Right atrium auricular region (tissue), 2 donors: ENCODE measurements around the gene C5orf15. TPM values are rescaled to one million over a fixed set of nuclear protein-coding genes. Genes with fewer than 3 reads are reported as not detected.
A peak's percentile ranks its signal among the peaks of the same experiment; 100 is the strongest.

ENCODE experiments used
- DNase-seq: peaks from one replicate; pipeline ENCODE4 v3.0.0-alpha.2; 2019; ENCODE audit warnings: low spot score
- H3K27ac ChIP-seq, 2 donors: fragments of 200-600 bp; sonication (generic); 1 replicate in 1 of 2; 2 replicates in 1 of 2; pipeline ENCODE4 v1.5.1; 2016 to 2019
- H3K27me3 ChIP-seq, 2 donors: fragments of 200-600 bp; sonication (generic); one replicate each; pipeline versions ENCODE4 v1.5.1 to v1.6.0; 2017 to 2019
- H3K36me3 ChIP-seq: fragments of 200-600 bp; sonication (generic); one replicate; pipeline ENCODE4 v1.5.1; 2016
- H3K4me1 ChIP-seq, 2 donors: fragments of 200-600 bp; sonication (generic); one replicate each; pipeline versions ENCODE4 v1.5.1 to v1.6.0; 2017 to 2019
- H3K4me3 ChIP-seq, 2 donors: fragments of 200-600 bp; sonication (generic); 1 replicate in 1 of 2; 2 replicates in 1 of 2; pipeline ENCODE4 v1.5.1; 2017 to 2019; ENCODE audit warnings: mild to moderate bottlenecking in 1 of 2, moderate library complexity in 1 of 2
- H3K9me3 ChIP-seq, 2 donors: fragments of 200-600 bp; sonication (generic); one replicate each; pipeline ENCODE4 v1.5.1; 2019
- CTCF ChIP-seq, 2 donors: fragments of 200-600 bp; sonication (generic); IDR thresholded peaks; one replicate each; pipeline ENCODE4 v1.5.1; 2019; ENCODE audit warnings: antibody characterized with exemption in 2 of 2
- total RNA-seq, 2 donors: library from RNA; depleted of rRNA; stranded (reverse); fragments of >200 nt; gene quantifications; one replicate each; pipeline ENCODE4 v1.1.0, GENCODE V29; 2016

Gene C5orf15
- total RNA-seq, 2 donors from 2014 or later: 32.6 to 59.8 TPM

GRCh38 chr5:133992429-133993155 lies 24.2 kb upstream of the C5orf15 start:
- H3K27me3 ChIP-seq: no peaks in the 10 kb centered on the region
- no peak overlapping the region for H3K4me3 ChIP-seq
- H3K36me3 ChIP-seq: peaks cover 44% of the 10 kb centered on the region
- TF ChIP-seq CTCF (IDR thresholded peaks at IDR 0.05): no peak
- peaks cover 0 to 56% of the 10 kb centered on the region in 2 donors for H3K4me1 ChIP-seq
- peak overlapping the region; percentile 84 to 89 for H3K27ac ChIP-seq
- no peaks in the 10 kb centered on the region for H3K9me3 ChIP-seq
- DNase-seq: no peak

GRCh38 chr5:133991171-133991910 lies 22.9 kb upstream of the C5orf15 start:
- Histone ChIP-seq H3K36me3 (peaks cover 57% of the 10 kb centered on the region), H3K4me3 (no peak overlapping the region), H3K27me3 (no peaks in the 10 kb centered on the region), H3K27ac (peak overlapping the region; percentile 84 to 89), H3K9me3 (no peaks in the 10 kb centered on the region), H3K4me1 (peaks cover 0 to 48% of the 10 kb centered on the region in 2 donors)
- DNase-seq: no peak
- no peak for TF ChIP-seq CTCF (IDR thresholded peaks at IDR 0.05)

GRCh38 chr5:133990396-133990795 lies 22.0 kb upstream of the C5orf15 start:
- no peak for DNase-seq
- Histone ChIP-seq H3K27me3 (no peaks in the 10 kb centered on the region), H3K9me3 (no peaks in the 10 kb centered on the region), H3K4me3 (no peak overlapping the region), H3K27ac (peak overlapping the region in 1 of 2 donors; percentile 16), H3K36me3 (peaks cover 66% of the 10 kb centered on the region), H3K4me1 (peaks cover 0 to 46% of the 10 kb centered on the region in 2 donors)
- no peak for TF ChIP-seq CTCF (IDR thresholded peaks at IDR 0.05)

GRCh38 chr5:133985540-133986180 lies 17.2 kb upstream of the C5orf15 start:
- H3K36me3 ChIP-seq: peaks cover 97% of the 10 kb centered on the region
- peaks cover 0 to 11% of the 10 kb centered on the region in 2 donors for H3K4me1 ChIP-seq
- TF ChIP-seq CTCF (IDR thresholded peaks at IDR 0.05): no peak
- H3K27me3 ChIP-seq: no peaks in the 10 kb centered on the region
- no peak overlapping the region for H3K4me3 ChIP-seq
- H3K27ac ChIP-seq: no peak overlapping the region
- no peaks in the 10 kb centered on the region for H3K9me3 ChIP-seq
- DNase-seq: no peak

GRCh38 chr5:133983674-133984073 lies 15.2 kb upstream of the C5orf15 start:
- TF ChIP-seq CTCF (IDR thresholded peaks at IDR 0.05): no peak
- H3K27me3 ChIP-seq: no peaks in the 10 kb centered on the region
- H3K4me3 ChIP-seq: no peak overlapping the region
- H3K36me3 ChIP-seq: peaks cover 89% of the 10 kb centered on the region
- peaks cover 0 to 20% of the 10 kb centered on the region in 2 donors for H3K4me1 ChIP-seq
- DNase-seq: no peak
- H3K27ac ChIP-seq: no peak overlapping the region
- no peaks in the 10 kb centered on the region for H3K9me3 ChIP-seq
